Measurements from ENCODE around the gene KRT6B.

Gene KRT6B

GRCh38 chr12:52497975-52498374, 46.0 kb upstream of the KRT6B start:
- TF ChIP-seq ZNF416 (tag by site-specific recombination; IDR thresholded peaks at IDR 0.05): no peak
- Histone ChIP-seq H3K4me1 (ENCODE audit: control insufficient read depth, insufficient read depth, low read length) (peaks cover 6% of the 10 kb centered on the region), H3K4me3 (ENCODE audit: low read depth, low read length) (no peak overlapping the region), H3K9me3 (ENCODE audit: control insufficient read depth, insufficient read depth, low read depth, low read length) (no peaks in the 10 kb centered on the region), H3K27ac (ENCODE audit: extremely low read depth, low read depth, low read length) (no peak overlapping the region), H3K36me3 (ENCODE audit: control insufficient read depth in 2 of 2, insufficient read depth in 1 of 2, low read length in 2 of 2) (no peaks in the 10 kb centered on the region)
- ChIA-PET POLR2A (no interaction called here), CTCF (interaction anchor here (2.3 kb wide), 1 partner anchor 10 kb away, joined by 7 read pairs; no protein-coding TSS in a partner anchor)

GRCh38 chr12:52496590-52497071, 44.7 kb upstream of the KRT6B start:
- peaks cover 6% of the 10 kb centered on the region for H3K4me1 ChIP-seq (ENCODE audit: control insufficient read depth, insufficient read depth, low read length)
- ChIA-PET POLR2A (interaction anchor here (0.7 kb wide), 1 partner anchor 349 kb away, joined by 3 read pairs; no protein-coding TSS in a partner anchor), CTCF (interaction anchor here (0.7 to 2.3 kb wide), 5 partner anchors 11 to 383 kb away, joined by 3 to 7 read pairs (median 3); no protein-coding TSS in a partner anchor)
- H3K27ac ChIP-seq (ENCODE audit: extremely low read depth, low read depth, low read length): no peak overlapping the region
- peak; percentile 35; the same call in 1 of the 2 replicates for TF ChIP-seq WT1 (tag by site-specific recombination; IDR thresholded peaks at IDR 0.05)
- TF ChIP-seq KLF17 (tag by site-specific recombination; IDR thresholded peaks at IDR 0.05): peak; percentile 46; the same call in 1 of the 2 replicates
- TF ChIP-seq ZNF555 (tag by site-specific recombination; conservative IDR thresholded peaks at IDR 0.05): no peak
- no peak for TF ChIP-seq ZNF777 (tag by site-specific recombination; IDR thresholded peaks at IDR 0.05; ENCODE audit: borderline replicate concordance)
- no peak for TF ChIP-seq ZNF2 (tag by site-specific recombination; IDR thresholded peaks at IDR 0.05)
- TF ChIP-seq ZNF433 (tag by site-specific recombination; IDR thresholded peaks at IDR 0.05; ENCODE audit: low read depth): no peak
- no peak for TF ChIP-seq ZNF202 (tag by site-specific recombination; IDR thresholded peaks at IDR 0.05; ENCODE audit: borderline replicate concordance)
- no peak for TF ChIP-seq HIC1 (tag by site-specific recombination; IDR thresholded peaks at IDR 0.05)
- TF ChIP-seq TRIM28 (IDR thresholded peaks at IDR 0.05; ENCODE audit: borderline replicate concordance, low read length): no peak
- no peak for TF ChIP-seq ZNF707 (tag by site-specific recombination; IDR thresholded peaks at IDR 0.05)
- no peak for TF ChIP-seq ZNF121 (tag by site-specific recombination; IDR thresholded peaks at IDR 0.05)
- H3K9me3 ChIP-seq (ENCODE audit: control insufficient read depth, insufficient read depth, low read depth, low read length): no peaks in the 10 kb centered on the region
- H3K36me3 ChIP-seq (ENCODE audit: control insufficient read depth in 2 of 2, insufficient read depth in 1 of 2, low read length in 2 of 2): no peaks in the 10 kb centered on the region
- H3K4me3 ChIP-seq (ENCODE audit: low read depth, low read length): no peak overlapping the region

- Histone ChIP-seq H3K9me3 (ENCODE audit: control insufficient read depth, insufficient read depth, low read depth, low read length) (no peaks in the 10 kb centered on the region), H3K27ac (ENCODE audit: extremely low read depth, low read depth, low read length) (no peak overlapping the region), H3K4me3 (ENCODE audit: low read depth, low read length) (no peak overlapping the region), H3K4me1 (ENCODE audit: control insufficient read depth, insufficient read depth, low read length) (peaks cover 6% of the 10 kb centered on the region), H3K36me3 (ENCODE audit: control insufficient read depth in 2 of 2, insufficient read depth in 1 of 2, low read length in 2 of 2) (no peaks in the 10 kb centered on the region)
- POLR2A ChIA-PET: interaction anchor here (0.7 kb wide), 1 partner anchor 349 kb away, joined by 3 read pairs; no protein-coding TSS in a partner anchor
- CTCF ChIA-PET: interaction anchor here (0.9 to 2.3 kb wide), 3 partner anchors 12 to 105 kb away, joined by 3 to 7 read pairs (median 4); no protein-coding TSS in a partner anchor
- TF ChIP-seq CTCF (tag by site-specific recombination; IDR thresholded peaks at IDR 0.05) (no peak), MEIS1 (CRISPR knock-in tag; IDR thresholded peaks at IDR 0.05; ENCODE audit: borderline replicate concordance) (no peak), REST (tag by site-specific recombination; IDR thresholded peaks at IDR 0.05) (no peak), ZNF555 (tag by site-specific recombination; conservative IDR thresholded peaks at IDR 0.05) (no peak), ZBTB26 (tag by site-specific recombination; optimal IDR thresholded peaks at IDR 0.05) (no peak), ZFP37 (tag by site-specific recombination; IDR thresholded peaks at IDR 0.05) (no peak), AEBP2 (tag by site-specific recombination; IDR thresholded peaks at IDR 0.05; ENCODE audit: borderline replicate concordance) (no peak)
Observed at GRCh38 chr12:52496054-52496453, 44.1 kb upstream of the KRT6B start.

Data from HEK293 (cell line).